Calu3 (cell line): Measurements from ENCODE around the gene CAP1. TPM values are rescaled to one million over a fixed set of nuclear protein-coding genes. Genes with fewer than 3 reads are reported as not detected.

Source experiments
- BruUV-seq: library from RNA; stranded (reverse); fragments of 400-500 nt; replicated peaks from 2 replicates; lab custom pipeline; 2021; lab: Mats Ljungman, UMichigan
- CTCF ChIA-PET: fragments of 300-600 bp; sonication (Branson Sonifier 250); formaldehyde crosslinking; loops from one replicate; lab custom pipeline; 2022; ENCODE audit warnings: antibody characterized with exemption; lab: Charles Lee
- DNase-seq: peaks from one replicate; pipeline ENCODE4 v3.0.0; 2022
- H3K27ac Mint-ChIP-seq: one replicate; pipeline ENCODE4 v1.8.0; 2022; ENCODE audit warnings: mixed read lengths; ENCODE audit not compliant: unreplicated experiment
- H3K27me3 Mint-ChIP-seq: one replicate; pipeline ENCODE4 v1.8.0; 2022; ENCODE audit warnings: mixed read lengths; ENCODE audit not compliant: unreplicated experiment
- H3K36me3 Mint-ChIP-seq: one replicate; pipeline ENCODE4 v1.8.0; 2022; ENCODE audit warnings: mild to moderate bottlenecking, moderate library complexity, mixed read lengths; ENCODE audit not compliant: insufficient read depth, unreplicated experiment
- H3K4me1 Mint-ChIP-seq: one replicate; pipeline ENCODE4 v1.8.0; 2022; ENCODE audit warnings: mild to moderate bottlenecking, low read depth, mixed read lengths; ENCODE audit not compliant: unreplicated experiment
- H3K4me3 Mint-ChIP-seq: one replicate; pipeline ENCODE4 v1.8.0; 2022; ENCODE audit warnings: mild to moderate bottlenecking, low read depth, moderate library complexity, mixed read lengths; ENCODE audit not compliant: unreplicated experiment
- H3K9me3 Mint-ChIP-seq: one replicate; pipeline ENCODE4 v1.8.0; 2022; ENCODE audit warnings: low read depth, mixed read lengths; ENCODE audit not compliant: unreplicated experiment
- intact Hi-C: fragments of 100-400 bp; cut with micrococcal nuclease; formaldehyde crosslinking; loops from one replicate; pipeline ENCODE4 v1.10.0; 2022; ENCODE audit not compliant: unreplicated experiment
- total RNA-seq: library from RNA; stranded (reverse); gene quantifications from 2 replicates; pipeline ENCODE4 v1.2.3, GENCODE V29; 2022
- TF ChIP-seq, protein P1 (sequence below): fragments of 200-600 bp; IDR thresholded peaks from one replicate; pipeline ENCODE4 v1.8.0; 2022; ENCODE audit warnings: antibody characterized with exemption; ENCODE audit not compliant: unreplicated experiment

CAP1 gene
- total RNA-seq, 1 experiment from 2014 or later = 307 TPM

DNA sequence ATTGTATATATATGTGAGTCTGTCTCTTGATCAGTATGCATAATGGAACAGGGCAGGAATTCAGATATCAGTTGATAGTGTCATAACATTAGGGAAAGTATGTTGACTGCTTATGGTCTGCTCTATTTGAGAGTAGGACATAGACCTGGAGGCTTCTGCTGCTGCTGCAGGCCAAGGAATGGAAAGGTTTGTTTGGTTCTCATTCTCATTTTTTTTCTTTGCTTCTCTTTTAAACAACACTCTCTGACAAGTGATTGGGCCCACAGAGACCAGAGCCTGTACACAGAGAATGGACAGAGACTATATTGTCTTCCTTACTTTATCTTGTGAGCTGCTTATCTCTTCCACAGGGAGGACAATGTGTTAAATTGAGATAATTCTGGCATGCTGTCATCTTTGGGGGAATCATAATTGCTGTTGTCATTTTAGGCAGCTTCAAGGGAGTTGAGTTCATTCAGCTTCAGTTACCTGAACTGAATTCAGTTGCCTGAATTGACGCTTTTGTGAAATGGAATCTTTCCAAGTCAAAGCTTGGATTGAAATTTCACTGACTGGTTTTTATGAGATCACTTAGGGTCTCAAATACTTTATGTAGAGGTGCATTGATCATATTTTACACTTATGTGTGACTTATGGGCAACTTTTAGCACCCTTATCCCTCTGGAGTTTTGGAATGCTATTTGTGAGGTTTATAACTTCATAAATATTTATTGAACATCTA lies 16.9 kb downstream of the CAP1 start:
- CTCF ChIA-PET = interaction anchor here (0.7 kb wide), 1 partner anchor 18 kb away, joined by 3 read pairs; no protein-coding TSS in a partner anchor
- intact Hi-C loops = no loop called here
- Mint-ChIP-seq H3K4me3 (no peak overlapping the region), H3K9me3 (no peaks in the 10 kb centered on the region), H3K27ac (peak overlapping the region; percentile 33), H3K4me1 (peaks cover 50% of the 10 kb centered on the region), H3K36me3 (peaks cover 27% of the 10 kb centered on the region), H3K27me3 (no peaks in the 10 kb centered on the region)
- no TSS peak for BruUV-seq
- no peak for DNase-seq
- TF ChIP-seq, protein P1, sequence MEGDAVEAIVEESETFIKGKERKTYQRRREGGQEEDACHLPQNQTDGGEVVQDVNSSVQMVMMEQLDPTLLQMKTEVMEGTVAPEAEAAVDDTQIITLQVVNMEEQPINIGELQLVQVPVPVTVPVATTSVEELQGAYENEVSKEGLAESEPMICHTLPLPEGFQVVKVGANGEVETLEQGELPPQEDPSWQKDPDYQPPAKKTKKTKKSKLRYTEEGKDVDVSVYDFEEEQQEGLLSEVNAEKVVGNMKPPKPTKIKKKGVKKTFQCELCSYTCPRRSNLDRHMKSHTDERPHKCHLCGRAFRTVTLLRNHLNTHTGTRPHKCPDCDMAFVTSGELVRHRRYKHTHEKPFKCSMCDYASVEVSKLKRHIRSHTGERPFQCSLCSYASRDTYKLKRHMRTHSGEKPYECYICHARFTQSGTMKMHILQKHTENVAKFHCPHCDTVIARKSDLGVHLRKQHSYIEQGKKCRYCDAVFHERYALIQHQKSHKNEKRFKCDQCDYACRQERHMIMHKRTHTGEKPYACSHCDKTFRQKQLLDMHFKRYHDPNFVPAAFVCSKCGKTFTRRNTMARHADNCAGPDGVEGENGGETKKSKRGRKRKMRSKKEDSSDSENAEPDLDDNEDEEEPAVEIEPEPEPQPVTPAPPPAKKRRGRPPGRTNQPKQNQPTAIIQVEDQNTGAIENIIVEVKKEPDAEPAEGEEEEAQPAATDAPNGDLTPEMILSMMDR = no peak

GRCh38 chr1:40058097-40058452 lies 17.5 kb downstream of the CAP1 start:
- Mint-ChIP-seq H3K9me3 (no peaks in the 10 kb centered on the region), H3K36me3 (peaks cover 23% of the 10 kb centered on the region), H3K4me1 (peaks cover 50% of the 10 kb centered on the region), H3K27ac (no peak overlapping the region), H3K4me3 (no peak overlapping the region), H3K27me3 (no peaks in the 10 kb centered on the region)
- BruUV-seq = no TSS peak
- CTCF ChIA-PET = no interaction called here
- no peak for DNase-seq
- intact Hi-C loops = no loop called here
- TF ChIP-seq, protein P1 = no peak

- Mint-ChIP-seq H3K27ac (peak overlapping the region; percentile 52), H3K4me1 (peaks cover 50% of the 10 kb centered on the region), H3K9me3 (no peaks in the 10 kb centered on the region), H3K36me3 (peaks cover 26% of the 10 kb centered on the region), H3K4me3 (no peak overlapping the region), H3K27me3 (no peaks in the 10 kb centered on the region)
- no TSS peak for BruUV-seq
- TF ChIP-seq, protein P1 = no peak
- intact Hi-C loops = no loop called here
- CTCF ChIA-PET = no interaction called here
- no peak for DNase-seq
Measured at GRCh38 chr1:40058453-40059337, 18.2 kb downstream of the CAP1 start.

- Mint-ChIP-seq H3K36me3 (peaks cover 34% of the 10 kb centered on the region), H3K4me1 (peaks cover 50% of the 10 kb centered on the region), H3K4me3 (no peak overlapping the region), H3K9me3 (no peaks in the 10 kb centered on the region), H3K27ac (peak overlapping the region; percentile 52), H3K27me3 (no peaks in the 10 kb centered on the region)
- no TSS peak for BruUV-seq
- TF ChIP-seq, protein P1 = no peak
- CTCF ChIA-PET = no interaction called here
- intact Hi-C loops = no loop called here
- DNase-seq = peak; percentile 5
Measured at GRCh38 chr1:40059338-40059959, 18.9 kb downstream of the CAP1 start.
